Measurements from ENCODE around the gene TRIM27.

GRCh38 chr6:28898710-28898965 is 25.1 kb downstream of the TRIM27 start:
- TF ChIP-seq, protein P1, sequence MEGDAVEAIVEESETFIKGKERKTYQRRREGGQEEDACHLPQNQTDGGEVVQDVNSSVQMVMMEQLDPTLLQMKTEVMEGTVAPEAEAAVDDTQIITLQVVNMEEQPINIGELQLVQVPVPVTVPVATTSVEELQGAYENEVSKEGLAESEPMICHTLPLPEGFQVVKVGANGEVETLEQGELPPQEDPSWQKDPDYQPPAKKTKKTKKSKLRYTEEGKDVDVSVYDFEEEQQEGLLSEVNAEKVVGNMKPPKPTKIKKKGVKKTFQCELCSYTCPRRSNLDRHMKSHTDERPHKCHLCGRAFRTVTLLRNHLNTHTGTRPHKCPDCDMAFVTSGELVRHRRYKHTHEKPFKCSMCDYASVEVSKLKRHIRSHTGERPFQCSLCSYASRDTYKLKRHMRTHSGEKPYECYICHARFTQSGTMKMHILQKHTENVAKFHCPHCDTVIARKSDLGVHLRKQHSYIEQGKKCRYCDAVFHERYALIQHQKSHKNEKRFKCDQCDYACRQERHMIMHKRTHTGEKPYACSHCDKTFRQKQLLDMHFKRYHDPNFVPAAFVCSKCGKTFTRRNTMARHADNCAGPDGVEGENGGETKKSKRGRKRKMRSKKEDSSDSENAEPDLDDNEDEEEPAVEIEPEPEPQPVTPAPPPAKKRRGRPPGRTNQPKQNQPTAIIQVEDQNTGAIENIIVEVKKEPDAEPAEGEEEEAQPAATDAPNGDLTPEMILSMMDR (IDR thresholded peaks at IDR 0.05; ENCODE audit: poor library complexity, severe bottlenecking): no peak
- TF ChIP-seq POLR2AphosphoS5 (IDR thresholded peaks at IDR 0.05) (no peak), EP300 (conservative IDR thresholded peaks at IDR 0.05; ENCODE audit: poor library complexity, severe bottlenecking) (no peak), SMC3 (conservative IDR thresholded peaks at IDR 0.05; ENCODE audit: poor library complexity) (no peak), TAF1 (IDR thresholded peaks at IDR 0.05; ENCODE audit: low read depth) (no peak), EZH2 (IDR thresholded peaks at IDR 0.05; ENCODE audit: borderline replicate concordance, insufficient read depth, low read length, poor library complexity, severe bottlenecking) (no peak), REST (IDR thresholded peaks at IDR 0.05; ENCODE audit: borderline replicate concordance) (no peak), RAD21 (conservative IDR thresholded peaks at IDR 0.05) (no peak)
